Neural cell (in vitro differentiated cells): ENCODE measurements around the gene ATP9B.

Experiments used
- CTCF ChIP-seq: fragments of 450-650 bp; IDR thresholded peaks from 2 replicates; pipeline ENCODE4 v1.5.1; 2014; ENCODE audit warnings: antibody characterized with exemption, mild to moderate bottlenecking, moderate library complexity; ENCODE audit not compliant: poor library complexity, severe bottlenecking
- EP300 ChIP-seq: fragments of 450-650 bp; conservative IDR thresholded peaks from 2 replicates; pipeline ENCODE4 v1.6.1; 2014; ENCODE audit warnings: antibody characterized with exemption, mild to moderate bottlenecking, moderate library complexity; ENCODE audit not compliant: poor library complexity, severe bottlenecking
- EZH2 ChIP-seq: fragments of 200-600, 300-800 bp; shearing (Covaris generic), sonication (generic); IDR thresholded peaks from 2 replicates; pipeline ENCODE4 v1.6.1; 2014; ENCODE audit warnings: antibody characterized with exemption, low read length, borderline replicate concordance, mild to moderate bottlenecking; ENCODE audit not compliant: insufficient read depth, poor library complexity, severe bottlenecking
- MXI1 ChIP-seq: fragments of 450-650 bp; conservative IDR thresholded peaks from 2 replicates; pipeline ENCODE4 v1.6.1; 2014; ENCODE audit warnings: antibody characterized with exemption, mild to moderate bottlenecking; ENCODE audit not compliant: poor library complexity, severe bottlenecking
- POLR2AphosphoS5 ChIP-seq: IDR thresholded peaks from 2 replicates; pipeline ENCODE4 v1.6.1; 2012
- RAD21 ChIP-seq: fragments of 450-650 bp; conservative IDR thresholded peaks from 2 replicates; pipeline ENCODE4 v1.6.1; 2014; ENCODE audit warnings: antibody characterized with exemption, mild to moderate bottlenecking, moderate library complexity
- REST ChIP-seq: IDR thresholded peaks from 2 replicates; pipeline ENCODE4 v1.6.1; 2012; ENCODE audit warnings: borderline replicate concordance
- SMC3 ChIP-seq: fragments of 450-650 bp; conservative IDR thresholded peaks from 2 replicates; pipeline ENCODE4 v1.6.1; 2014; ENCODE audit warnings: antibody characterized with exemption, mild to moderate bottlenecking, moderate library complexity; ENCODE audit not compliant: poor library complexity
- TAF1 ChIP-seq: IDR thresholded peaks from 2 replicates; pipeline ENCODE4 v1.6.1; 2012; ENCODE audit warnings: low read depth

GRCh38 chr18:79413901-79414300, 344.7 kb downstream of the ATP9B start:
- TF ChIP-seq EP300 (no peak), CTCF (no peak), RAD21 (no peak), EZH2 (no peak), MXI1 (no peak), REST (no peak), TAF1 (no peak), POLR2AphosphoS5 (no peak), SMC3 (no peak)
